Activated CD8-positive, alpha-beta memory T cell treated with anti-CD3 and anti-CD28 coated beads, Interleukin-2, amount 10 ng/mL, durations not matched to agents 7 days and 5 days (primary cell): ENCODE results near the gene ENPP7. TPM values are rescaled to one million over a fixed set of nuclear protein-coding genes. Genes with fewer than 3 reads are reported as not detected.
"Not testable (repeated sequence)": the region's sequence is repeated elsewhere in the genome, so short reads cannot be mapped to it uniquely, and the experiment has no call there.

Experiments used
- ATAC-seq: fragments of 150-1000 bp; cut with Tn5 transposase; one replicate; pipeline ENCODE4 v1.10.0; 2021; ENCODE audit warnings: moderate library complexity
- CTCF ChIA-PET: fragments of 350-600 bp; sonication (Branson Sonifier 250); formaldehyde crosslinking; loops from one replicate; lab custom pipeline; 2021; ENCODE audit warnings: antibody characterized with exemption; lab: Charles Lee
- DNase-seq: peaks from one replicate; pipeline ENCODE4 v3.0.0-alpha.2; 2020
- H3K27ac Mint-ChIP-seq: one replicate; pipeline ENCODE4 v1.8.0; 2021; ENCODE audit warnings: mild to moderate bottlenecking, mixed read lengths
- H3K27me3 Mint-ChIP-seq: one replicate; pipeline ENCODE4 v1.8.0; 2021; ENCODE audit warnings: mixed read lengths
- H3K36me3 Mint-ChIP-seq: one replicate; pipeline ENCODE4 v1.8.0; 2021; ENCODE audit warnings: mild to moderate bottlenecking, mixed read lengths
- H3K4me1 Mint-ChIP-seq: one replicate; pipeline ENCODE4 v1.8.0; 2021; ENCODE audit warnings: mixed read lengths
- H3K4me3 Mint-ChIP-seq: one replicate; pipeline ENCODE4 v1.8.0; 2021; ENCODE audit warnings: mild to moderate bottlenecking, moderate library complexity, mixed read lengths
- H3K9me3 Mint-ChIP-seq: one replicate; pipeline ENCODE4 v1.8.0; 2022; ENCODE audit warnings: low read depth, mixed read lengths
- total RNA-seq, 2 experiments: library from RNA; stranded (reverse); gene quantifications; one replicate each; pipeline ENCODE4 v1.2.3, GENCODE V29; 2021

ENPP7 gene
- total RNA-seq, 2 experiments from 2014 or later: 0.23 TPM

GRCh38 chr17:79752175-79752574 lies 21.4 kb downstream of the ENPP7 start:
- no peaks in the 10 kb centered on the region for H3K36me3 Mint-ChIP-seq
- no peak for DNase-seq
- ATAC-seq: no peak

GRCh38 chr17:79754370-79754769 lies 23.6 kb downstream of the ENPP7 start:
- no peaks in the 10 kb centered on the region for H3K4me1 Mint-ChIP-seq
- CTCF ChIA-PET: no interaction called here
- no peaks in the 10 kb centered on the region for H3K36me3 Mint-ChIP-seq
- no peak for DNase-seq
- H3K4me3 Mint-ChIP-seq: no peak overlapping the region
- H3K9me3 Mint-ChIP-seq: no peaks in the 10 kb centered on the region
- H3K27me3 Mint-ChIP-seq: peaks cover 34% of the 10 kb centered on the region
- no peak for ATAC-seq
- H3K27ac Mint-ChIP-seq: no peak overlapping the region

More at GRCh38 chr17:79752175-79752574, 21.4 kb downstream of the ENPP7 start:
- H3K4me1 Mint-ChIP-seq: no peaks in the 10 kb centered on the region
- no peak overlapping the region for H3K27ac Mint-ChIP-seq
- H3K9me3 Mint-ChIP-seq: no peaks in the 10 kb centered on the region
- H3K27me3 Mint-ChIP-seq: peaks cover 43% of the 10 kb centered on the region
- no peak overlapping the region for H3K4me3 Mint-ChIP-seq
- CTCF ChIA-PET: interaction anchor here (1.2 to 1.5 kb wide), 2 partner anchors 10 kb away, joined by 4 to 6 read pairs; no protein-coding TSS in a partner anchor

GRCh38 chr17:79754903-79755302 lies 24.2 kb downstream of the ENPP7 start:
- CTCF ChIA-PET, H3K9me3 Mint-ChIP-seq, H3K36me3 Mint-ChIP-seq, DNase-seq, H3K4me3 Mint-ChIP-seq, ATAC-seq, H3K4me1 Mint-ChIP-seq, H3K27ac Mint-ChIP-seq: not testable (repeated sequence)
- H3K27me3 Mint-ChIP-seq: peaks cover 28% of the 10 kb centered on the region

- Mint-ChIP-seq H3K27ac (no peak overlapping the region), H3K36me3 (no peaks in the 10 kb centered on the region), H3K4me1 (peaks cover 1% of the 10 kb centered on the region), H3K4me3 (no peak overlapping the region), H3K27me3 (peaks cover 26% of the 10 kb centered on the region), H3K9me3 (no peaks in the 10 kb centered on the region)
- DNase-seq: no peak
- no peak for ATAC-seq
- CTCF ChIA-PET: no interaction called here
Observed at GRCh38 chr17:79755591-79755990, 24.8 kb downstream of the ENPP7 start.

- Mint-ChIP-seq H3K27ac (no peak overlapping the region), H3K4me1 (peaks cover 1% of the 10 kb centered on the region), H3K36me3 (no peaks in the 10 kb centered on the region), H3K9me3 (no peaks in the 10 kb centered on the region), H3K4me3 (no peak overlapping the region), H3K27me3 (peaks cover 9% of the 10 kb centered on the region)
- DNase-seq (no peak), ATAC-seq (no peak)
- CTCF ChIA-PET: interaction anchor here (1.6 to 3.3 kb wide), 2 partner anchors 11 to 14 kb away, joined by 5 to 11 read pairs; no protein-coding TSS in a partner anchor
Observed at GRCh38 chr17:79757140-79757745, 26.5 kb downstream of the ENPP7 start.

- DNase-seq: no peak
- Mint-ChIP-seq H3K4me3 (no peak overlapping the region), H3K27ac (no peak overlapping the region), H3K4me1 (peaks cover 1% of the 10 kb centered on the region), H3K9me3 (no peaks in the 10 kb centered on the region), H3K27me3 (peaks cover 7% of the 10 kb centered on the region), H3K36me3 (no peaks in the 10 kb centered on the region)
- ATAC-seq: no peak
- CTCF ChIA-PET: interaction anchor here (3.3 kb wide), 1 partner anchor 13 kb away, joined by 11 read pairs; no protein-coding TSS in a partner anchor
Observed at GRCh38 chr17:79758271-79758670, 27.5 kb downstream of the ENPP7 start.

- DNase-seq (no peak), ATAC-seq (no peak)
- CTCF ChIA-PET: interaction anchor here (1.3 to 3.3 kb wide), 2 partner anchors 15 to 218 kb away, joined by 3 to 11 read pairs; no protein-coding TSS in a partner anchor
- Mint-ChIP-seq H3K4me3 (no peak overlapping the region), H3K27me3 (peaks cover 6% of the 10 kb centered on the region), H3K36me3 (no peaks in the 10 kb centered on the region), H3K27ac (no peak overlapping the region), H3K4me1 (peaks cover 1% of the 10 kb centered on the region), H3K9me3 (no peaks in the 10 kb centered on the region)
Observed at GRCh38 chr17:79760197-79760906, 29.6 kb downstream of the ENPP7 start.

GRCh38 chr17:79761894-79762589 lies 31.3 kb downstream of the ENPP7 start:
- Mint-ChIP-seq H3K27ac (no peak overlapping the region), H3K27me3 (peaks cover 9% of the 10 kb centered on the region), H3K9me3 (no peaks in the 10 kb centered on the region), H3K4me1 (peaks cover 1% of the 10 kb centered on the region), H3K4me3 (no peak overlapping the region), H3K36me3 (no peaks in the 10 kb centered on the region)
- ATAC-seq (no peak), DNase-seq (no peak)
- CTCF ChIA-PET: interaction anchor here (0.8 kb wide), 1 partner anchor 34 kb away, joined by 3 read pairs; no protein-coding TSS in a partner anchor

- CTCF ChIA-PET: no interaction called here
- no peak overlapping the region for H3K27ac Mint-ChIP-seq
- ATAC-seq (no peak), DNase-seq (no peak)
- H3K4me3 Mint-ChIP-seq: no peak overlapping the region
- no peaks in the 10 kb centered on the region for H3K4me1 Mint-ChIP-seq
- no peaks in the 10 kb centered on the region for H3K36me3 Mint-ChIP-seq
- H3K27me3 Mint-ChIP-seq: peaks cover 23% of the 10 kb centered on the region
- H3K9me3 Mint-ChIP-seq: no peaks in the 10 kb centered on the region
Observed at GRCh38 chr17:79765708-79766107, 35.0 kb downstream of the ENPP7 start.

GRCh38 chr17:79769570-79770506 lies 39.1 kb downstream of the ENPP7 start:
- no peak for ATAC-seq
- Mint-ChIP-seq H3K4me1 (no peaks in the 10 kb centered on the region), H3K27me3 (peaks cover 40% of the 10 kb centered on the region), H3K4me3 (no peak overlapping the region), H3K9me3 (no peaks in the 10 kb centered on the region), H3K36me3 (no peaks in the 10 kb centered on the region), H3K27ac (no peak overlapping the region)
- CTCF ChIA-PET: interaction anchor here (0.8 kb wide), 1 partner anchor 24 kb away, joined by 4 read pairs; no protein-coding TSS in a partner anchor
- no peak for DNase-seq

- CTCF ChIA-PET: interaction anchor here (0.8 kb wide), 1 partner anchor 25 kb away, joined by 4 read pairs; no protein-coding TSS in a partner anchor
- H3K27me3 Mint-ChIP-seq: peaks cover 53% of the 10 kb centered on the region
Observed at GRCh38 chr17:79771276-79771675, 40.5 kb downstream of the ENPP7 start.

GRCh38 chr17:79772726-79773125 lies 42.0 kb downstream of the ENPP7 start:
- H3K4me3 Mint-ChIP-seq, H3K36me3 Mint-ChIP-seq, ATAC-seq, H3K4me1 Mint-ChIP-seq, H3K27ac Mint-ChIP-seq, H3K9me3 Mint-ChIP-seq, DNase-seq: not testable (repeated sequence)
- CTCF ChIA-PET: interaction anchor here (0.8 kb wide), 1 partner anchor 31 kb away, joined by 4 read pairs; no protein-coding TSS in a partner anchor
- H3K27me3 Mint-ChIP-seq: peaks cover 60% of the 10 kb centered on the region

More at GRCh38 chr17:79771276-79771675, 40.5 kb downstream of the ENPP7 start:
- no peaks in the 10 kb centered on the region for H3K9me3 Mint-ChIP-seq
- no peak overlapping the region for H3K27ac Mint-ChIP-seq
- no peaks in the 10 kb centered on the region for H3K36me3 Mint-ChIP-seq
- no peak overlapping the region for H3K4me3 Mint-ChIP-seq
- ATAC-seq (no peak), DNase-seq (no peak)
- H3K4me1 Mint-ChIP-seq: no peaks in the 10 kb centered on the region
